GM21717 (cell line): ENCODE results near the gene TEPSIN.

Experiments
- ATAC-seq: cut with Tn5 transposase; IDR thresholded peaks from one replicate; pipeline ENCODE4 v1.9.1; 2021; ENCODE audit warnings: mild to moderate bottlenecking, moderate library complexity; ENCODE audit not compliant: unreplicated experiment

Gene TEPSIN

GRCh38 chr17:81238815-81239713, at the start of gene TEPSIN, which contains the start of gene NDUFAF8:
TSS of gene TEPSIN (minus strand) at chr17:81239055. CDS start at chr17:81239033, 22 bp downstream.
TSS of gene NDUFAF8 (plus strand) at chr17:81239318. CDS start at chr17:81239364, 46 bp downstream.
- ATAC-seq: peak; percentile 84

GRCh38 chr17:81287741-81288430, 49.0 kb upstream of the TEPSIN start:
- ATAC-seq: no peak

- no peak for ATAC-seq
These were observed 48.3 kb upstream of the TEPSIN start for GRCh38 chr17:81287152-81287551.

GRCh38 chr17:81286491-81287145, 47.8 kb upstream of the TEPSIN start:
- no peak for ATAC-seq

- ATAC-seq: no peak
These were observed 47.0 kb upstream of the TEPSIN start for GRCh38 chr17:81285894-81286293.

GRCh38 chr17:81285179-81285878, 46.5 kb upstream of the TEPSIN start:
- no peak for ATAC-seq

GRCh38 chr17:81282876-81283275, 44.0 kb upstream of the TEPSIN start:
- no peak for ATAC-seq

GRCh38 chr17:81282141-81282540, 43.3 kb upstream of the TEPSIN start:
- ATAC-seq: no peak

GRCh38 chr17:81280571-81280970, 41.7 kb upstream of the TEPSIN start:
- ATAC-seq: no peak

GRCh38 chr17:81279278-81280275, 40.7 kb upstream of the TEPSIN start:
- no peak for ATAC-seq

- no peak for ATAC-seq
These were observed 40.0 kb upstream of the TEPSIN start for GRCh38 chr17:81278831-81279230.

- no peak for ATAC-seq
These were observed 39.3 kb upstream of the TEPSIN start for GRCh38 chr17:81277946-81278693.

- ATAC-seq: no peak
These were observed 38.6 kb upstream of the TEPSIN start for GRCh38 chr17:81277421-81277820.

GRCh38 chr17:81276781-81277180, 37.9 kb upstream of the TEPSIN start:
- no peak for ATAC-seq

- no peak for ATAC-seq
These were observed 35.6 kb upstream of the TEPSIN start for GRCh38 chr17:81274471-81274855.

- ATAC-seq: no peak
These were observed 35.0 kb upstream of the TEPSIN start for GRCh38 chr17:81273698-81274470.

GRCh38 chr17:81272616-81273015, 33.8 kb upstream of the TEPSIN start:
- ATAC-seq: no peak

GRCh38 chr17:81271226-81271625, 32.4 kb upstream of the TEPSIN start:
- ATAC-seq: no peak
